ENCODE measurements around the gene CDPF1. TPM values are rescaled to one million over a fixed set of nuclear protein-coding genes. Genes with fewer than 3 reads are reported as not detected.

Gene CDPF1
- total and polyA plus RNA-seq, 2 of the 13 experiments (the other 11 are each of a cell fraction or from before 2014, with no cell fraction given): 5.2 to 8.1 TPM

- TF ChIP-seq, protein P1, sequence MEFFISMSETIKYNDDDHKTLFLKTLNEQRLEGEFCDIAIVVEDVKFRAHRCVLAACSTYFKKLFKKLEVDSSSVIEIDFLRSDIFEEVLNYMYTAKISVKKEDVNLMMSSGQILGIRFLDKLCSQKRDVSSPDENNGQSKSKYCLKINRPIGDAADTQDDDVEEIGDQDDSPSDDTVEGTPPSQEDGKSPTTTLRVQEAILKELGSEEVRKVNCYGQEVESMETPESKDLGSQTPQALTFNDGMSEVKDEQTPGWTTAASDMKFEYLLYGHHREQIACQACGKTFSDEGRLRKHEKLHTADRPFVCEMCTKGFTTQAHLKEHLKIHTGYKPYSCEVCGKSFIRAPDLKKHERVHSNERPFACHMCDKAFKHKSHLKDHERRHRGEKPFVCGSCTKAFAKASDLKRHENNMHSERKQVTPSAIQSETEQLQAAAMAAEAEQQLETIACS (CRISPR knock-in tag; IDR thresholded peaks at IDR 0.05): peak; percentile 45
- 0 out of 2 replicates have a peak, but pooled peaks have one; percentile 3 for TF ChIP-seq FOXP4 (CRISPR knock-in tag; IDR thresholded peaks at IDR 0.05)
- TF ChIP-seq, protein P2, sequence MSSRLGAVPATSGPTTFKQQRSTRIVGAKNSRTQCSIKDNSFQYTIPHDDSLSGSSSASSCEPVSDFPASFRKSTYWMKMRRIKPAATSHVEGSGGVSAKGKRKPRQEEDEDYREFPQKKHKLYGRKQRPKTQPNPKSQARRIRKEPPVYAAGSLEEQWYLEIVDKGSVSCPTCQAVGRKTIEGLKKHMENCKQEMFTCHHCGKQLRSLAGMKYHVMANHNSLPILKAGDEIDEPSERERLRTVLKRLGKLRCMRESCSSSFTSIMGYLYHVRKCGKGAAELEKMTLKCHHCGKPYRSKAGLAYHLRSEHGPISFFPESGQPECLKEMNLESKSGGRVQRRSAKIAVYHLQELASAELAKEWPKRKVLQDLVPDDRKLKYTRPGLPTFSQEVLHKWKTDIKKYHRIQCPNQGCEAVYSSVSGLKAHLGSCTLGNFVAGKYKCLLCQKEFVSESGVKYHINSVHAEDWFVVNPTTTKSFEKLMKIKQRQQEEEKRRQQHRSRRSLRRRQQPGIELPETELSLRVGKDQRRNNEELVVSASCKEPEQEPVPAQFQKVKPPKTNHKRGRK (CRISPR knock-in tag; IDR thresholded peaks at IDR 0.05): no peak
- TF ChIP-seq POGZ (CRISPR knock-in tag; IDR thresholded peaks at IDR 0.05): no peak
- TF ChIP-seq ZNF609 (CRISPR knock-in tag; IDR thresholded peaks at IDR 0.05; ENCODE audit: borderline replicate concordance): peak; percentile 87
- TF ChIP-seq, protein P3, sequence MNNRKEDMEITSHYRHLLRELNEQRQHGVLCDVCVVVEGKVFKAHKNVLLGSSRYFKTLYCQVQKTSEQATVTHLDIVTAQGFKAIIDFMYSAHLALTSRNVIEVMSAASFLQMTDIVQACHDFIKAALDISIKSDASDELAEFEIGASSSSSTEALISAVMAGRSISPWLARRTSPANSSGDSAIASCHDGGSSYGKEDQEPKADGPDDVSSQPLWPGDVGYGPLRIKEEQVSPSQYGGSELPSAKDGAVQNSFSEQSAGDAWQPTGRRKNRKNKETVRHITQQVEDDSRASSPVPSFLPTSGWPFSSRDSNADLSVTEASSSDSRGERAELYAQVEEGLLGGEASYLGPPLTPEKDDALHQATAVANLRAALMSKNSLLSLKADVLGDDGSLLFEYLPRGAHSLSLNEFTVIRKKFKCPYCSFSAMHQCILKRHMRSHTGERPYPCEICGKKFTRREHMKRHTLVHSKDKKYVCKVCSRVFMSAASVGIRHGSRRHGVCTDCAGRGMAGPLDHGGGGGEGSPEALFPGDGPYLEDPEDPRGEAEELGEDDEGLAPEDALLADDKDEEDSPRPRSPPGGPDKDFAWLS (CRISPR knock-in tag; IDR thresholded peaks at IDR 0.05; ENCODE audit: borderline replicate concordance): no peak
- no peak for TF ChIP-seq ZNF24 (IDR thresholded peaks at IDR 0.05)
- TF ChIP-seq ZSCAN22 (CRISPR knock-in tag; IDR thresholded peaks at IDR 0.05): no peak
- 0 out of 2 replicates have a peak, but pooled peaks have one; percentile 45 for TF ChIP-seq TGIF2 (CRISPR knock-in tag; IDR thresholded peaks at IDR 0.05)
- no peak; the same call in 1 of the 2 replicates for TF ChIP-seq HDAC2 (CRISPR knock-in tag; IDR thresholded peaks at IDR 0.05)
- peak; percentile 80; the same call in 1 of the 2 replicates for TF ChIP-seq ZNF274 (CRISPR knock-in tag; IDR thresholded peaks at IDR 0.05)
- TF ChIP-seq, protein P4, sequence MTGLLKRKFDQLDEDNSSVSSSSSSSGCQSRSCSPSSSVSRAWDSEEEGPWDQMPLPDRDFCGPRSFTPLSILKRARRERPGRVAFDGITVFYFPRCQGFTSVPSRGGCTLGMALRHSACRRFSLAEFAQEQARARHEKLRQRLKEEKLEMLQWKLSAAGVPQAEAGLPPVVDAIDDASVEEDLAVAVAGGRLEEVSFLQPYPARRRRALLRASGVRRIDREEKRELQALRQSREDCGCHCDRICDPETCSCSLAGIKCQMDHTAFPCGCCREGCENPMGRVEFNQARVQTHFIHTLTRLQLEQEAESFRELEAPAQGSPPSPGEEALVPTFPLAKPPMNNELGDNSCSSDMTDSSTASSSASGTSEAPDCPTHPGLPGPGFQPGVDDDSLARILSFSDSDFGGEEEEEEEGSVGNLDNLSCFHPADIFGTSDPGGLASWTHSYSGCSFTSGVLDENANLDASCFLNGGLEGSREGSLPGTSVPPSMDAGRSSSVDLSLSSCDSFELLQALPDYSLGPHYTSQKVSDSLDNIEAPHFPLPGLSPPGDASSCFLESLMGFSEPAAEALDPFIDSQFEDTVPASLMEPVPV (CRISPR knock-in tag; IDR thresholded peaks at IDR 0.05): 0 out of 2 replicates have a peak, but pooled peaks have one; percentile 76
- no peak for TF ChIP-seq CHD4 (IDR thresholded peaks at IDR 0.05; ENCODE audit: borderline replicate concordance, low read length)
- peak; percentile 37; the same call in 1 of the 2 replicates for TF ChIP-seq ZNF768 (CRISPR knock-in tag; IDR thresholded peaks at IDR 0.05)
Measured at GRCh38 chr22:46267431-46268279, 17.6 kb upstream of the CDPF1 start, which contains the start of gene TTC38 (continued).

Data from HepG2 (cell line).